ENCODE results near the gene BMERB1.
A peak's percentile ranks its signal among the peaks of the same experiment; 100 is the strongest.

The BMERB1 gene

DNA sequence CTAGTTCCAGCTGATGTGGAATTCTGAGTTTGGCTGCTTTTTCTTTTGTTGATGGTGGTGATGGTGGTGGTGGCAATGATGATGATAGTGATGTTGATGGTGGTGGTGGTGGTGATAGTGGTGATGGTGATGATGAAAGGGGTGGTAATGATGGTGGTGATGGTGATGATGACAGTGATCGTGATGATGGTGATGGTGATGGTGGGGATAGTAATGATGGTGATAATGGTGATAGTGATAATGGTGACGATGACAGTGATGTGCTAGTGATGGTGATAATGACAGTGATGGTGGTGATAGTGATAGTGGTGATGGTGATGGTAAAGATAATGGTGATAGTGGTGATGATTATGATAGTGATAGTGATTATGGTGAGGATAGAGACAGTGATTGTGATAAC is 61.5 kb downstream of the BMERB1 start:
- DNase-seq: no peak

DNA sequence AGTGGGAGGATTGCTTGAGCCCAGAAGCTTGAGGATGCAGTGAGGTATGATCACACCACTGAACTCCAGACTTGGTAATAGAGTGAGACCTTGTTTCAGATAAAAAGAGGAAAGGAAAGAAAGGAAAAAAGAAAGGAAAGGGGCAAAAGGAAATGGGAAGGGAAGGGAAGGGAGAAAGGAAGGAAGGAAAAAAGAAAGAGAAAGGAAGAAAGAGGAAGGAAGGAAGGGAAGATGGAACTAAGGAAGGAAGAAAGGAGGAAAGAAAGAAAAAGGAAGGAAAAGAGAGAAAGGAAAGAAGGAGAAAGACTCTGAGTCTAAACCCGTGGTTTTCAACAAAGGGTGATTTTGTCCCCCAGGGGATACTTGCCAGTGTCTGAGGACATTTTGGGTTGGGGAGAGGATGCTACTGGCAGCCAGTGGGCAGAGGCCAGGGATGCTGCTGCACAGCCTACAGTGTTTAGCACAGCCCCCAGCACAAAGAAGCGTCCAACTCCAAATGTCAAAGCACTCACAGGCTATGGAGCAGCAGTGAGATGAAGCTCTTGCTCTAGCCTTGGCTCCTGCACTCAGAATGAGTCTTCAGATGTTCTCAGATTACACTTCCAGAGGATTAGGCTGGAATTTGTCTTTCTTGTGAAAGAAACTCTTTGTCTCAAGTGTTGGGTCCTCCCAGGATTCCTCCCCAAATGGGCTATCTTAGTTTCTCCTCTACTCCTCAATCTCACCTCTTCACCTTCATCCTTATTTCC is 64.2 kb downstream of the BMERB1 start:
- DNase-seq: no peak

DNA sequence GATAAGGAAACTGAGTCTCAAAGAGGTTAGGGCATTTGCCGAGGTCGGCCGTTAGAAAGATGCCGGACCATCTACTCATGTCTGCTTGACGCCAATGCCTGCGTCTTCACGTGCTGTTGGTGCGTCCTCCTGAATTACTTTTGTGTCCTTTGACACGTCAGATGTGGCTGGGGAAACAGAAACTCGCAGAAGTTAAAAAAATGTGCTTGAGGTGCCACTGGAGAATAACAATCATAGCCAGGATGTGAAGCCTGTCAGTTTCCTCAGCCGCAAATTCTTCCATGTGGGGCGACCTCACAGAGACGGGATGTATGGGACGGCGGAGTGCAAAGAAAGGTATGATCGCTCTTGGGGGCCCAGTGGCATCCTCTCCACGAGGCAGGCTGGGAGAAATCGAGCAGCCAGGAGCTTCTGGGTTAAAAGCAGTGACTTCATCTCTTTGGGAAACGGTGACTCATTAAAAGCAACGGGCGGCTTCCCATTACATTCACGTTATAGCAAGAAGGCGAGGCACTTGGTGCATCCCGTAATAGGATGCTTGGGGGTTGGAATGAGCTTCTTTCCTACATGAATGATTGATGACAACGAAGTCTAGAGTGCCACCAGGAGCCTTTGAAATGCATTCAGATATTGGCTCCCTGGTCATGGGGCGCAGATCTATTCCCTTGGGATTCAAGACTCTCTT is 67.8 kb downstream of the BMERB1 start:
- peak in 3 of 51 donors; percentile 3 to 11 (median 8) for DNase-seq

DNA sequence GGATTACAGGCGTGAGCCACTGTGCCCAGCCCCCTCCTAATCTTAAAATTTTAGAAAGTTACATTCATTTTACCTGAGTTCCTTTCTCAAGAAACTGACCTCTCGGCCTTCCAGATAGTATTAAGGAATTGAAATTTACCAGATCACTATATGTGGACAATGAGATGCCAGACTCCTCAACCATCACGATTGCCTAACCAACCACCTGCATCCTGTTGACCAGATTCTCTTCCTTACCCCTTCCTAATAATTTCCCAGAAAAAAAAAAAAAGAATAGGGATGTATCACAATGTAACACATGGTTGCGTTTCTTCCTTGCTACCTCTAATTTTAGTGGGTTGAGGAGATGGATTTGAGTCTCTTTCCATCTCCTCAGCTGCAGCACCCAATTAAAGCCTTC is 72.1 kb downstream of the BMERB1 start:
- DNase-seq: no peak

DNA sequence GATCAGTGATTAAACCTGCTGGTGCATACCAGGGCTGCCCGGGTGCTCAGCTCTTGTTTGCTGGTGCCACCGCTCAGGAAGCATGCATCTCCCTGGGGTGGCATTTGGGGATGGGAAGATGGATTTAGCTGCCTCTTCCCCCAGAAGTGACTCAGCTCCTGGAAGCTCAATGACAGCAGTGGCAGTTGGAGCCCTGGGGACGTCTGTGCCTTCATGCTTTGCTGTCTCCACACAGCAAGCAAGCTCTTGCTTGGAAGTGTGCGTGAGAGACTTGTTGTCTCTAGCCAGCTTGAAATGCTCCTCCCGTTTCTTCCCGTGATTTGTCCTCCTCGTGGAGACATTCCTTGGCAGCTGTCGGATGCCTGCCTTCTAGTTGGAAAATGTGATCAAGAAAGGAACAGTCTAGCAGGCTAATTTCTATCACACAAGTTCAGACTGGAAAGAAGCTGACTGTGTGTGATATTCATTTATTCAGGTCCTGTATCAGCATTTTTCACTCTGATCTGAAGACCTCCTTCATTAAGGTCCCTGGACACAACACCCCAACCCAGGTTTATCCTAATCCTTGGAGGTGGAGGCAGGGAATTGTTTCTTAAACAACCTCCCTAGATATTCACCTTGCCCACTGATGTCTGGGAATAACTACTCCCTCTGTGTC is 73.0 kb downstream of the BMERB1 start:
- DNase-seq: peak in 10 of 51 donors; percentile 5 to 65 (median 10)

DNA sequence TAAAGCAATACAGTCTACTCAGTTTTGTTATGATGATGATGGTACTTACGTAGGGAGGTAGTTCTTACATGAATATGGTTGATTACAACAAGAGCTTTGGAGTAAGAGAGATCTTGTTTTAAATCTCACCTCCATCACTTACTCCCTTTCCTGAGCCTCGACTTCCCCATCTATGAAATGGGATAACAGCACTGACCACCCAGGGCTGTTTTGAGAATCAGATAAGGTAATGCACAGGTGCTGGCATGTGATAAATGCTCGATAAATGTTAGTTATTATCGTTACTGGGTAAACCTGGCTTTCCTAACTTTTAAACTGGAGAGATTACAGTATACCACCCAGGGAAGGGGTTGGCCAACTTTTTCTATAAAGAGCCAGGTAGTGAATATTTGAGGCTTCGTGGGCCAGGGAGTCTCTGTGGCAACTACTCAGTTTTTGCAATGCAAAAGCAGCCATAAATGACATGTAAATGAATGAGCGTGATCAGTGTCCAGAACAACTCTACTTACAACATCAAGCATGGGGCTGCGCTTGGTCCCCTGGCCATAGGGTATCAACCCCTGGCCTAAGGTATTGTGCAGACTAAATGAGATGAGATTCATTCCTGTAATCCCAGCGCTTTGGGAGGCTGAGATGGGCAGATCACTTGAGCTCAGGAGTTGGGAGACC is 73.7 kb downstream of the BMERB1 start:
- DNase-seq: no peak

DNA sequence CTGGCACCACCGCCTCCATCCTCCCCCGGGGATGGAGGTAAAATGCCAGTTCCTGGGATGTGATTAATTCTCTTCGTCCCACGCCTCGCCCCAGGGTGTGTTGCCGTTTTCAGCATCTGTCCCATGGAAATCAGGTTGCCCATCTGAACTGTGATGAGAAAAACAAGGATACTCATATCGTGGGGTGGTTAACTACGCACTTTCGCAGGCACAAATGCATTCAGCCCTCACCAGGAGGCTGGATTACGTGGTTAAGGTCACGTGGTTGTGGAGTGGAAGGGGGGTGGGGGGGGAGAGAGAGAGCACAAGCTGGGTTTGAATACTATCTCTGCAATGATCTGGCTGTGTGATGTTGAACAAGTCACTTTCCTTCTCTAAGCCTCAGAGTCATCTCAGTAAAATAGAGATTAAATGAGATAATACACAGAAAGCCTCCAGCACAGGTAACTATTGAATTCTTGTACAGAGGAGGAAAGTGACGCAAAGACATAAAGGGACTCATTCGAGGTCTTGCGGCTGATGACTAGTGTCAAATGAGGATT is 74.7 kb downstream of the BMERB1 start:
- DNase-seq: peak in 1 of 51 donors; percentile 13

DNA sequence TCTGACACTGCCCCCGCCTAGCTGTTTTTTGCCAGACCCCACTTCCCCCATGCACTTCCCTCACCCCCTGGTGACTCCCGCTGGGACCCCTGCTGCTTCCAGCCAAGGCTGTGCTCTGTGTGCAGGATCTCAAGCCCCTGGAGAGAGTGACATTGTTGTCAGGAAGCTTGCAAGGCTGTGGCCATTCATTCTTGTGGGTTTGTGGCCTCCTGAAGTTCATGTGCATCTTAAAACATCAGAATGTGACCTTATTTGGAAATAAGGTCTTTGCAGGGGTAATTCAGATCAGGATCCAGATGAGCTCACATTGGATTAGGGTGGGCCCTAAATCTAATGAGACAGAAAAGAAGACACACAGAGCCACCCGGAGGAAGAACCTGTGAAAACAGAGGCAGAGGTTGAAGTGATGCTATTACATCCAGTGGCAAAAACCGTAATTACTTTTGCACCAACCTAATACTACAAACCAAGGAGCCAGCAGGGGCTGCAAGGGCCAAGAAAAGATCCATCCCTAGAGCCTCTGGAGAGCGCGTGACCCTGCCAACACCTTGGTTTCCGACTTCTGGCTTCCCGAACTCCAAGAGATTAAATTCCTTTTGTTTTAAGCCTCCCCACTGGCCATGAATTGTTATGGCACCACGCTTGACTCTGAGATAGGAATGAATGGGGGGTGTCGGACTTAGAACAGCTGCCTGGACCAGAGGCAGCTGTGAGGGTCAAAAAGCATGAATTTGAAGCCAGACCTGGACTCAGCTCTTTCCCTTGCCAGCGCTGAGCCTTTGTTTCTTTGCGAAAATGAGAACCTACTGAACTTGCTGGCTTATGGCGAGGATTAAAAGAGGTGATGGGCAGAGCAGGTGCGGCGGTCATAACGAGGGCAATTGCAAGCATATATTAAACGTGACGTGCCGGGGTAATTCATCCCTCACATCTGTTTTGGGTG is 75.5 kb downstream of the BMERB1 start:
- no peak for DNase-seq

DNA sequence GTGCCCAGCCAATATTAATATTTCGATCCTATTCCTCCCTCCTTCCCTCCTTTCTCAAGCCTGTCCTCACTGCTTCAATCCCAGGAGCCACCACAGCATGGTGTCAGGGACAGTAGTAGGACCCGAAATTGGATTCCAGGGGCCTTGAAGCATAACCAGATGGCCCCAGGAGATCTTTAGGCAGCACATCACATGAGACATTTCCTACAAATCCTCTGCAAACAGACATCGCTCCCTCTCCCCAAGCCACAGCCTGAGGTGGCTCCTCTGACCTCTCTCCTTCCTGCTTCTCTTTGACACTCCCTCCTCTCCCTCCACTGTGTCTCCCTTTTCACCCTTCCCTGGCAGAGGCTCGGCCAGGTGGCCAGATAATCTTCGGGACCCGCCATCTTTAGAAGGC is 76.6 kb downstream of the BMERB1 start:
- DNase-seq: no peak

DNA sequence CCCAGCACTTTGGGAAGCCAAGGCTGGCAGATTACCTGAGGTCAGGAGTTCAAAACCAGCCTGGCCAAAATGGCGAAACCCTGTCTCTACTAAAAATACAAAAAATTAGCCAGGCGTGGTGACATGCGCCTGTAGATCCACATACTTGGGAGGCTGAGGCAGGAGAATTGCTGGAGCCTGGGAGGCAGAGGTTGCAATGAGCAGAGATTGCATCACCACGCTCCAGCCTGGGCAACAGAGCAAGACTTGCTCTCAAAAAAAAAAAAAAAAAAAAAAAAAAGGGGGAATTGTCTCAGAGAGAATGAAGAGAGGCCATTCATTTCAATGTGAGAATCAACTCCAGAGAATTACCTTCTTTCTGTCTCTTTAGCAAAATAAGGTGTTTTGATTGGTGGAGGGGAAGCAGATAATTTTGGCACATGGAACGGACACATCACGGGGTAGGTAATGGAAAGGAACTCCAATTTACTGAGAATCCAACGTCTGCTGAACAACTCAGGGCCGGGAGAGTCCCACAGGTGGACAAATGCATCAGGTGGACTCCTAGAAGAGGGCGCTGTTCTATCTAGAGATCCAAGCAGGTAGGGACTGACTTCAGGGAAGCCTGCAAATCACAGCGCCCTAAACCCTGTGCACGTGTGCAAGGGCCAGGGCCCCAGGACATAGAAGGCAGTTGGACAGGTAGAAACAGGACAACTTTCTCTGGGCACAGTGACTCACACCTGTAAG is 77.5 kb downstream of the BMERB1 start:
- DNase-seq: no peak

DNA sequence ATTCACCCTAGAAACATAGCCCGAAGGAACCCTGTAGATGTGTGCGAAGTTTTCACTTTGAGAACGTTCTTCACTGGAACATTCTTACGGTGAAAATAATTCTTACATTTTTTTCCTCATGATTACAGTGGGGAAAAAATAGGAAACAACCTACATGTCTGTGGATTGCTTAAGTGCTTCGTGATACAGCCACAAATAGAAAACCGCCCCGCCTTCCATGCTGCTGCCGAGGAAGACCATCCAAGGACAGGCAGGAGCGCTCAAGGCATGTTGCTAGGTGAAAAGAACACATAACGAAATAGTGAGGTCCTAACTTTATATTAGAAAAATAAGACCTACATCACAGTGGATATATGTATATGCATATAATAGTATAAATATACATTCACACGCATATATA is 78.8 kb downstream of the BMERB1 start:
- no peak for DNase-seq

DNA sequence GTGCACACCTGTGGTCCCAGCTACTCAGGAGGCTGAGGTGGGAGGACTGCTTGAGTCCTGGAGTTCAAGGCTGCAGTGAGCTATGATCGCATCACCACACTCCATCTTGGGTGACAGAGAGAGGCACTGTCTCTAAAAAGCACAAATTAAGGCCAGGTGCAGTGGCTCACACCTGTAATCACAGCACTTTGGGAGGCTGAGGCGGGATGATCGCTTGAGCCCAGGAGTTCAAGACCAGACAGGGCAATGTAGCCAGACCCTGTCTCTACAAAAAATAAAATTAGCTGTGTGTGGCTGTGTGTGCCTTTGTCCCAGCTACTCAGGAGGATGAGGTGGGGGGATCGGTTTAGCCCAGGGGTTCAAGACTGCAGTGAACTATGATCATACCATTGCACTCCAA is 81.6 kb downstream of the BMERB1 start:
- DNase-seq: no peak

DNA sequence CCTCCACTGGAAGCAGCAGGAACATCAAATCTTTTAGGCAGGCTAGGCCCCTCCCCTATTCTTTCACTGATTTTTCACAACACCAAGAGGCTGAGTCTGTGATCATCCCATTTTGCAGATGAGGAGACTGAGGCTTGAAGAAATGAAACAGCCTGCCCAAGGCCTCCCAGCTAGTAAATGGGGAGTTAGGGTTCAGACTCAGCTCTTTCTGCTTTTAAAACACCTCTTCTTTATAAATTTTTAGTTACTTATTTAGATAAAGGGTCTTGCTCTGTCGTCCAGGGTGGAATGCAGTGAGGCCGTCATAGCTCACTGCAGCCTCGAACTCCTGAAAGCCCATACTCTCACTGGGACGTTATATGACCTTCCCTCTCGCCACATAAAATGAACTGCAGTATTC is 82.2 kb downstream of the BMERB1 start:
- DNase-seq: no peak

DNA sequence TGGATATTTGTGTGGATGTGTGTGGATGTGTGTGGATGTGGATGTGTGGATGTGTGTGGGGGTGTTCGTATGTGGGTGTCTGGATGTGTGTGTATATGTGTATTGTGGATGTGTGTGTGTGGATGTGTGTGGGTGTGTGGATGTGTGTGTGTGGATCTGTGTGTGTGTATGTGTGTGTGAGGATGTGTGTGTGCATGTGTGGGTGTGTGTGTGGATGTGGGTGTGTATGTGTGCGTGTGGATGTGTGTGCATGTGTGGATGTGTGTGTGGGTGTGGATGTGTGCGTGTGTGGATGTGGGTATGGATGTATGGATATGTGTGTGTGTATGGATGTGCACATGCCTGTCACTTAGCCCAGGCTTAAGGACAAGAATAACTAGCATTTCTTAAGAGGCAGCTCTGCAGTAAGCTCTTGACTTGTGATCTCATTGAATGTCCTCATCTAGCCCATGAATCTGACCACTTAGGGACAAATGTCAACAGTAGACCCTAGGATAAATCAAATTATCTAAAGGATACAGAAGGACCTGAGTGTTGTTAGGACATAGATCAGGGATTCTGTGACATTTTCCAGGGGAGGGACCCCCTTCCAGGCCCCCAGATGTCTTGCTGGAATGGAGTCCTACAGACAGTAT is 83.5 kb downstream of the BMERB1 start:
- no peak for DNase-seq

DNA sequence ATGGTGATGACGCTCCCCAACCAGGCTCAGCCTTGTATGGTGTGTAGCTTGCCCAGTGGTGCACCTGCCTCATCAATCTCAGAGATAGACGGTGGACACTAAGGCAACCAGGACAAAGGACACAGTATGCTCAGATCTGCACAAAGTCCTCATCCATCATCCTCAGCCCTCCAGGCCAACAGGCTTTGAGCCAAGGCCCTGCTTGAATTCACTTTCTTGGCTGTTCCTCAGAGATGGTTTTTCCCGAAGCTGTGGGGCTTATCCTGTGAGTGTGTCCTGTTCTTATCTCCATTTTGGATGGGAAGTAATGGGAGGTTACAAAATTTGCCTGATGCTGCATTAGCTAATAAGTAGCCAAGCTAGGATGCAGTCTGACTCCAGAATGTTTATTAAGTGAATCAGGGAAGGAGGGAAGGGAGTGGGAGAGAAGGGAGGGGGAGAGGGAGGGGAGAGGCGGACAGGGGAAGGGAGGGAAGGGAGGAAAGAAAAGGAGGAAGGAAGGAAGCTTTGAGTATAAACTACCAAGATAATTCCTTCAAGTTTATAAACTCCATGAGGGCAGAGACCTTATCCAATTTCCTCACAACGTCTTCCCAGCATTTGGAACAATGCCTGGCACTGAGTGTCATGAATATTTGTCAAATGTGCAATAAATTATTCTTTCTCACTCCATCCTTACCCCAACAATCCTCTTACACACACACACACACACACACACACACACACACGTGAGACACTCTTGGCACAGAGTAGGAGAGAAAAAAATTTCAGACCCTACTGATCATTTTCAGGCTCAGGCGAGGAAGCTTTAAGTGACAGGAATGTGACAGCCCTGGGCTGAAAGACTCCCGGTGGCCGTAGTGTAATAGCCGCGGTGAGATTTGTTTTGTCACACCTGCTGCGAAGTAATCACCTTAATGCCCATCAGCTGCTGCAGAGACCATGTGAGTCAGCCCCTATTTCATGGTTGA is 84.3 kb downstream of the BMERB1 start:
- peak in 6 of 51 donors; percentile 5 to 17 (median 11) for DNase-seq

DNA sequence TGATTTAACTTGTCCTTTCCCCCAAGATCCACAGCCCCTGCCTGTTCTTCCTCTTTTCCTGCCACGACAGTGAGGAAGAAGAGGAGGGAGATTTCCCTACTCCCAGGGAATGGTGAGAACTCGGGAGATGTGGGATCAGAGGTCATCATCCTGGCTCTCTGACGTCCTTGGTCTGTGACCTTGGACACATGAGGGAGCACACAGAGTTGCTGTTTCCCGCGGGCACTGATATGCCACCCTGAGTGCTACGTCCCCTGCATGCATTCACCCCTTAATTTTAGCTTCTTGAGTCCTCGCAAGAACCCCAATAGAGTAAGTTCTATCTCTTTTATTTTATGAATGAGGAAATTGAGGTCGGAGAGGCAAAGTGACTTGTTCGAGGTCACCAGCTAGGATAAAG is 85.4 kb downstream of the BMERB1 start:
- no peak for DNase-seq

DNA sequence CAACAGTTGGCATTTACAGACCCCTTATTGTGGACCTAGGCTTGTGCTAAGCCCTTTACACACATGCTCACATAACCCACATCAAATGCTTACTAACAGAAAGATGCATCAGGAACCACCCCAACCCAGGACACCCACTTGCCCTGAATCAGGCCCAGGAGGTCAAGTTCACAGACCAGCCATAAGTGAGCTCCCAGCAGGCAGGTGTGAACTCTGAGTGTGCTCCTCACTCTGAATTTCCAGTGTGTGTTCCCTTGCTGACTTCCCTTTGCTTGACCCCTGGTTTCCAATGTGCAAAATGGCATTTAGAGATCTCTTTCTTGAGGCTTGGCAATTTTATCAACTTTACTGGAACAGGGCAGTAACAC is 87.0 kb downstream of the BMERB1 start:
- no peak for DNase-seq
